Stimulated activated CD4-positive, alpha-beta T cell treated with anti-CD3 and anti-CD28 coated beads, Interleukin-2, amount 100 ng/mL, for 4 hours (primary cell): ENCODE results near the gene NFATC4.

Source experiments
- DNase-seq: peaks from one replicate; pipeline ENCODE4 v3.0.0-alpha.2; 2020; ENCODE audit warnings: low read depth

NFATC4 gene

GRCh38 chr14:24409956-24410355 lies 42.0 kb downstream of the NFATC4 start:
- DNase-seq = no peak

- no peak for DNase-seq
Measured at GRCh38 chr14:24411443-24412389, 43.7 kb downstream of the NFATC4 start.

GRCh38 chr14:24414077-24414476 lies 46.1 kb downstream of the NFATC4 start:
- DNase-seq = no peak

- no peak for DNase-seq
Measured at GRCh38 chr14:24414732-24415420, 46.9 kb downstream of the NFATC4 start.

- DNase-seq = no peak
Measured at GRCh38 chr14:24415421-24416253, 47.7 kb downstream of the NFATC4 start.

GRCh38 chr14:24416254-24416931 lies 48.4 kb downstream of the NFATC4 start:
- no peak for DNase-seq

- DNase-seq = no peak
Measured at GRCh38 chr14:24416932-24417619, 49.1 kb downstream of the NFATC4 start.

- DNase-seq = no peak
Measured at GRCh38 chr14:24417832-24418491, 50.0 kb downstream of the NFATC4 start.

GRCh38 chr14:24418492-24418873 lies 50.5 kb downstream of the NFATC4 start:
- DNase-seq = no peak

GRCh38 chr14:24422261-24422660 lies 54.3 kb downstream of the NFATC4 start:
- no peak for DNase-seq

GRCh38 chr14:24422694-24423601 lies 55.0 kb downstream of the NFATC4 start:
- no peak for DNase-seq

- no peak for DNase-seq
Measured at GRCh38 chr14:24425704-24426103, 57.7 kb downstream of the NFATC4 start.

GRCh38 chr14:24426150-24426911 lies 58.3 kb downstream of the NFATC4 start:
- DNase-seq = no peak

- no peak for DNase-seq
Measured at GRCh38 chr14:24426912-24427536, 59.0 kb downstream of the NFATC4 start.

- DNase-seq = no peak
Measured at GRCh38 chr14:24427537-24428508, 59.8 kb downstream of the NFATC4 start.

- no peak for DNase-seq
Measured at GRCh38 chr14:24428628-24429394, 60.8 kb downstream of the NFATC4 start.
